ENCODE measurements around the gene ADAMTS17.

DNA sequence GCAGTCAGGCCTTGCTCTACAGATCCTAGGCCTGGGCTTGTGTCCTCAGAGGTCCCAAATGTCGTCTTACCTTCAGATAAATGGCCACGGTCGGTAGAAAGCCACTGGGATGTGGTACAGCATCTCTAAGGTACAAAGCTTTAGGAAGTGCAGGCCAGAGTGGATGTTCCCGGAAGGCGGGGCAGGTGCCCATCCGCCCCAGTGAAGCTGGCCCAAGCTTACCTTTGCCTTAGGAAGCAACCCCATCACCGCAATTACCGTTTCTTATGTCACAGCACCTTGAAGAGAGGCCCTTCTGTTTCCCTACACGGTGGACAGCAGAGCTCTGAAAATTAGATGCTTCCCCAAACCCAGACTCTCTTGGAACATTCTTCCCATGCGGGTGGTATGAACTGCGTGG, 368.4 kb downstream of the ADAMTS17 start:
- TF ChIP-seq POLR2A (IDR thresholded peaks at IDR 0.05), result no peak
- TF ChIP-seq, protein P1, sequence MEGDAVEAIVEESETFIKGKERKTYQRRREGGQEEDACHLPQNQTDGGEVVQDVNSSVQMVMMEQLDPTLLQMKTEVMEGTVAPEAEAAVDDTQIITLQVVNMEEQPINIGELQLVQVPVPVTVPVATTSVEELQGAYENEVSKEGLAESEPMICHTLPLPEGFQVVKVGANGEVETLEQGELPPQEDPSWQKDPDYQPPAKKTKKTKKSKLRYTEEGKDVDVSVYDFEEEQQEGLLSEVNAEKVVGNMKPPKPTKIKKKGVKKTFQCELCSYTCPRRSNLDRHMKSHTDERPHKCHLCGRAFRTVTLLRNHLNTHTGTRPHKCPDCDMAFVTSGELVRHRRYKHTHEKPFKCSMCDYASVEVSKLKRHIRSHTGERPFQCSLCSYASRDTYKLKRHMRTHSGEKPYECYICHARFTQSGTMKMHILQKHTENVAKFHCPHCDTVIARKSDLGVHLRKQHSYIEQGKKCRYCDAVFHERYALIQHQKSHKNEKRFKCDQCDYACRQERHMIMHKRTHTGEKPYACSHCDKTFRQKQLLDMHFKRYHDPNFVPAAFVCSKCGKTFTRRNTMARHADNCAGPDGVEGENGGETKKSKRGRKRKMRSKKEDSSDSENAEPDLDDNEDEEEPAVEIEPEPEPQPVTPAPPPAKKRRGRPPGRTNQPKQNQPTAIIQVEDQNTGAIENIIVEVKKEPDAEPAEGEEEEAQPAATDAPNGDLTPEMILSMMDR (IDR thresholded peaks at IDR 0.05), result no peak

All from heart left ventricle (tissue), 13 donors.